SIG-M5 treated with dmso at 0.1 percent for 504 hours (cell line): ENCODE results near the gene XRCC6.
"Not testable (repeated sequence)": the region's sequence is repeated elsewhere in the genome, so short reads cannot be mapped to it uniquely, and the experiment has no call there.

Source experiments
- DNase-seq: peaks from one replicate; lab custom pipeline; 2025; ENCODE audit not compliant: unreplicated experiment; lab: John Stamatoyannopoulos, UW

The XRCC6 gene

DNA sequence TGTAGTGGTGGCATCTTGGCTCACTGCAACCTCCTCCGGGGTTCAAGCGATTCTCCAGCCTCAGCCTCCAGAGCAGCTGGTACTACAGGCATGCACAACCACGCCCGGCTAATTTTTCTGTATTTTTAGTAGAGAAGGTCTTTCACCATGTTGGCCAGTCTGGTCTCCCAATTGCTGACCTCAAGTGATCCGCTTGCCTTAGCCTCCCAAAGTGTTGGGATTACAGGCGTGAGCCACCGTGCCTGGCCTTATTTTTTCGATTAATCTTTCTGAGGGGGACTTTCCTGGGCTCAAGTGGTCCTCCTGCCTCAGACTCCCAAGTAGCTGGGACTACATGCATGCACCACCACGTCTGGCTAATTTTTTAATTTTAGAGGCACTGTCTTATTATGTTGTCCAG lies 62.0 kb downstream of the XRCC6 start:
- DNase-seq, result no peak

DNA sequence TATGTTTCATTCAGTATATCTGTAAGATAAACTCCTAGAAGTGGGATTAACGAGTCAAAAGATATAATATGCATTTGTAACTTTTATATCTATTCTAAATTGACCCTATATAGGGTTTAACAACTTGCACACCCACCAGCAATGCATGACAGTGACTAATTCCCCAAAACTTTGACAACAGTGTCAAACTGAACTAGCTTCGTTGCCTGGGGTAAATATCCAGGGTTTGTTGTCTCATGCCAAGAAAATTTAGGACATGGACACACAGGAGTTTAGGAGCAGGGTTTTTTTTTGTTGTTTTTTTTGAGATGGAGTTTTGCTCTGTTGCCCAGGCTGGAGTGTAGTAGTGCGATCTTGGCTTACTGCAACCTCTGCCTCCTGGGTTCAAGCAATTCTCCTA lies 62.5 kb downstream of the XRCC6 start:
- DNase-seq, result no peak

DNA sequence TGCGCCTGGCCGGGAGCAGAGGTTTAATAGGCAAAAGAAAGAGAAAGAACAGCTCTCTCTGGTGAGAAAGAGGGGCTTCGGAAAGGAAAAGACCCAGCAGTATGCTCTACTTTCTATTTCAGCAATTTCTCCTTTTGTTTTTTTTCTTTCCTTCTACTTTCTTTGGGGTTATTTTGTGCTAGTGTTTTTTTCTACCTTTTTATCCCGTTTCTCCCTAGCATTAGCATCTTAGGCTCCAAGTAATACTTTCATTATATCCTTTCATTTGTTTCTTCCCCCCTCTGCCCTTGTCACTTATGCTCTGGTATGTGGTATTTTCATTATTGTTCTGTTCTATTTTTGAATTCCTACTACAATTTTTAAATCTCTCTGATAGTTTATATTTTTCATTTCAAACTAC lies 63.1 kb downstream of the XRCC6 start:
- DNase-seq, result no peak

DNA sequence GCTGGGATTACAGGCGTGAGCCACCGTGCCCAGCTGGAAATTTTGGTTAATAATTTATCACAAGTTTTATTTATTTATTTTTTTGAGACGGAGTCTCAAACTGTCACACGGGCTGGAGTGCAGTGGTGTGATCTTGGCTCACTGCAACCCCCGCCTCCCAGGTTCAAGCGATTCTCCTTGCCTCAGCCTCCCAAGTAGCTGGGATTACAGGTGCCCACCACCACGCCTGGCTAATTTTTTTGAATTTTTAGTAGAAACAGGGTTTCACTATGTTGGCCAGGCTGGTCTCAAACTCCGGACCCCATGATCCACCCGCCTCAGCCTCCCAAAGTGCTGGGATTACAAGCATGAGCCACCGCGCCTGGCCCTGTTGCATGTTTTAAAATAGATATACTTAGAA lies 65.8 kb downstream of the XRCC6 start:
- not testable (repeated sequence) for DNase-seq

DNA sequence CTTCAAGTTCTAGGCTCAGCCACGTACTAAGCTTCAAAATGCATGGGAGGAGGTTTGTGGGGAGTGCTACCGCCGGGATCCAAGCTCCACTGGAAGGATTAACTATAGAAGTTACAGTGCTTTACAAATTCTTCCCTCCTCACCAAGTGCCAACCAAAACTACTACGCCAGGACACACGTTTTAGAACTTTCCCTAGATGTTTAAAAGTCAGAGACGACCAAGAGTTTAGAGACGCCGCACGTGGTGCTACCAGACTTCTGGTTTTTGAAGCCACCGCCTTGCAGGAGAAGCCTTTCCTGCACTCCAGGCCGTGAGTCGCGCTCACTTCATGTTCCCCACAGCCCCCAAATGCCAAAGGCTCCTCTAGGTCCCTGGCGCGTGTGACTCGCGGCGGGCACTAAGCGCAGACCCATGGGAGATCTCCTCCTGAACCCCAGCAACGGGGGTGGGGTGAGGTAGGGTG lies 66.8 kb downstream of the XRCC6 start:
- DNase-seq, result peak; percentile 43

DNA sequence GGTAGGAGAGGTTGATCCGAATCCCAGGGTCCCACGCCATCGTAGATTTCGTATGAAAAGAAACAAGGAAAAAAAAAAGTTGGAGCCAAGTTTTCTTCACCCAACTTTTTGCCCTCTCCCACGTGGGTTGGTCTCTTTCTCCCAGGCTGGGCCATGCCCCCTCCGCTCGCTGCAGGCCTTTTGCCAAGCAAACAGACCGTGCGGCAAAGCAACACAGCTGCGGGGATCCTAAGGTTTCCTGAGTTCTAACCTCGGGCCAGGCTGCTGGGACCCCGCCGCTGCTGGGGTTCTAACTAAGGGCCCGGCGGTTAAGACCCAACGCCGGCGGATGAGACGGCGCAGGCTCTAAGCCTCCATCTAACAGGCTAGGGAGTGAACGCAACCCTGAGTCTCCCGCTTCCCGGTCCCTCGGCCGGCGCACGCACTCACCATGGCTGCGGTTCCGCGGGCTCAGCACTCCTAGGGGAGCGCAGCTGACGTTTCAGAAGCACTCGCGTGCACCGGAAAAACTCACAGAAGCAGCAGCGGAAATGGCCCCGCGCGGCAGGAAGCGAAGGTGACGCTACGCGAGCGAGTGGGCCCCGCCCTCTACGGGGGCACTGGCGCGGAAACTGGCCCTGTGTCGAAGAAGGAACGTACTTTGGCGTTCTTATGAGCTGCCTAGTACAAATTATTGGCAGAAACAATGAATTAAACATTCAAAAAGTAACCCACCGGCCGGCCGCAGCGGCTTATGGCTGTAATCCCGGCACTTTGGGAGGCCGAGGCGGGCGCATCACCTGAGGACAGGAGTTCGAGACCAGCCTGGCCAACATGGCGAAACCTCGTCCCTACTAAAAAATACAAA lies 67.5 kb downstream of the XRCC6 start, which contains the start of gene SNU13:
Gene SNU13 (minus strand): TSS at position 503 of the 847 bp plus-strand sequence. CDS start 71 bp downstream, at position 432.
- peak; percentile 89 for DNase-seq

DNA sequence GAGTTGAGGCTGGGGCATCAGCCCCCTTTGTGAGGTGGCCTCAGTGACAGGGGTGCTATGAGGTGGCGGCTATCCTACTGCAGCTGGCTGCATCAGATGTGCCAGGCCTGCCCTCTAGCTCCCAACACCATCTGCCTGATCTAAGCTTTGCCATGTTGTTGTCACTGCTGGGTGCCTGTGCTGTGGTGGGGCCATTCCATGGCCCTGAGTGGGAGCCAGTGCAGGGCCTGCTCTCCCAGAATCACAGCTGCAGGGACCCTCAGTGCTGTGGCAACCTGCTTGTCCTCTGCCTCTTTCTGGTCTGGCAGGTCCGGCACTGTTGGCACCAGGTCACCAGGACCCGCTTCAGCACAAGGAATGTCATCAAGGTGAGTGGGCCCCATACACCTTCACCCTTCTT lies 69.4 kb downstream of the XRCC6 start:
- no peak for DNase-seq

DNA sequence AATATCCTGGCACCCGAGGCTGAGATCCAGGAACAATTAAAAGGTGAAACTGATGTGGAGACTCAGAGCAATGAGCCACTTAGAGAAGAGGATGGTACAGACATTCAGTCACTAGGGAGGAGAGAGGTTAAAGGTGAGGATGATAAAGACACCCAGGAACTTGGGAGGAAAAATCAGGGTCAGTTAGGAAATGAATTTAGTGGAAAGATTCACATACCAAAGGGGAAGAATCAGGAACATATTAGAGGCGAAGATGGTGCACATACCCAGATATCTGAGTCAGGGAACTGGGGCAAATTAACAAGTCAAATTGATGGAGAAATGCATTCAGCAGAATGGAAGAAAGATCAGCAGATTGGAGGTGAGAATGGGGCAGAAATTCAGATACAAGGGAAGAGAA lies 74.1 kb downstream of the XRCC6 start:
- no peak for DNase-seq

DNA sequence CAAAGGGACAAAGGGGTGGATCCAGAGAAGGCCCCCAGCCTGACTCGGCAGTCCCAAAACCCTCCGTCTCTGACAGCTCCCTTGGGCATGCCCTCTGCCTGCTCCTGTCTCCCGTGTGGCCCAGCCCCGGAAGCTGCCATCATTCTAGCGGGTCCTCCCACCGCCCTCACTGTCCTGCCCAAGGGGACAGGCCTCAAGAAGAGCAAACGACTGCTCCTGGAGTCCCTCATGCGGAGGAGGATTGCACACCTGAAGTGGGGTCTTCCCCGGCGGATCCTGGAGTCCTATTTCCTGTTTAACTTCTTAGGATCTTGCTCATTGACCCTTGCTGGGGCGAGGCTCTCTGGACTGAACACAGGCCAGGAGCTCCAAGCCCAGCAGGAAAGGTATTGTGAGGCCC lies 75.6 kb downstream of the XRCC6 start:
- DNase-seq, result no peak

DNA sequence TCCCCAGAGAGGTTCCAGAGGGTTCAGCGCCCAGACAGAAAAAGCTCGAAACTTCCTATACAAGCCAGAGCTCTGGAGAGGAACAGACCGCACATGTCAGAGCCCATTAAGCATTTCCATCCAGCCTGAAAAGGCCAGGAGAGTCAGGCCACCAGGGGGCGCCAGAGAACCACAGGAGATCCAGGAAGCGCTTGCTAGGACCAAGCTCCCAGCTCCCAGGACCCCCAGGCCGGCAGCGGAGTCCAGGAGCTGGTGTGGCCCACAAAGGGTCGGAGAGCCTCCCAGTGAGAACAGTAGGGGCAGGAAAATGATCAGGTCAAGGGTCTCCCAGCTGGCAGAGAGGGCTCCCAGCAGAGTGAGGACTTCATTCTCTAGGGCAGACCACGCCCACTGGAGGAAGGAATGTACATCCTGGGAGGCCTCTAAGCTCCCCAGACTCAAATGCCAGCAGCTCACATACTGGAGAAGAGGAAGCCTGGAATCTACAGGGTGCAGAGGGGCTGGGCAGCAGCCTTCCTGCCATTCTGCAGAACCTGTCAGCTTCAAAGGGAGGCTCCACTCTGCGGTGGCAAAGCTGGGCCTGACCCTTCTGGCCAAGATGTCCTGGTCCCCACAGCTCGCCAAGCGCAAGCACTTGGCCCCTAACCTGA lies 76.2 kb downstream of the XRCC6 start:
- DNase-seq, result peak; percentile 67

DNA sequence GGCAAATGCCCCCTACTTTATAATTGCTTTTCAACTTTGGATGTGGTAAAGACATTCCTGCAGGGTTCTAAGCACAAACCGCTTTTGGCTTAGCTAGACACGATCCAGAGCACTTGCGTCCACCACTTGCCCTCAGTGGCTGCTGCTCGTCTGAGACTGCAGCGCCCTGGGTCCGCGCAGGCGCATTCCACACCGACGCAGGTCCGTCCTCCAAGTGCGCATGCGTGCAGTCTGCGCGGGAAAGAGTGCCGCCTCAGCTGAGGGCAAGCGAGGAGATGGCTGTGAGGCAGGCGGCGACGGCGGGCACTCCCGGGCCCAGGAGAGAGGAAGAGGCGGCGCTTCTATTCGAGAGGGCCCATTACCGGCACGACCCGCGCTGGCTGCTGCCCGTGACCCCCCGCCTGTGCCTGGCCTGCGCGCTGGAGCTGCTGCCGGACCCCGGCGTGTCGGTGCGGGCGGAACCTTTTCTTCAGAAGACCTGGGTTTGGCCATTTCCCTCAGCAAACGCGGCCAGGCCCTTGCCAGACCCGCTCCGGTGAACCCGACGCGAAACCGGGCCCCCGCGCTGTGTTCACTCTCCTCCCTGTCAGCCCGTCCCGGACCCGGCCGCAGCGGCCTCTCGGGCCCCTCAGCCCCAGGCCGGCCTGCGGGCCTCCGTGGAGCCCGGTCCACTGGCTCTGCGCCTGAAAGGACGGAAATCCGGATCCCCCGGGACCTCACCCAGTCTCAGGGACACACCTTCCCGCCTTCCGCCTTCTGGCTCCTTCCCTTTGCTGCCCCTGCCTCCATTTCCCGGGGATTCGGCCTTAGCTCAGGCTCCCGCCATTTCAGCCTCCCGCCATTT lies 78.4 kb downstream of the XRCC6 start, which contains the start of gene MEI1:
Gene MEI1 (plus strand): TSS at position 240 of the 844 bp plus-strand sequence. CDS start 36 bp downstream, at position 276.
- no peak for DNase-seq

DNA sequence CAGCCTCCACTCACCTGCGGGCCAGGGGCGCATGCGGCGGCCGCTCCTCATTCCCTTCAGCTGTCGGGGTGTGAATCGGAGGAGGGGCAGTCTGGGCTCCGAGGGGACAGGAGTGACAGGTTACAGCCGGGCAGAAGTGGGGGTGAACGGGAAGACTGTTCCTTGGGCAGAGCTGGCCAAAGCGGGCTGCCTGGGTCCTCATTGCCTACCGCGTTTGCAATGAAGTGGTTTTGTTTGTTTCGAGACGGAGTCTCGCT lies 78.9 kb downstream of the XRCC6 start:
- DNase-seq, result no peak

DNA sequence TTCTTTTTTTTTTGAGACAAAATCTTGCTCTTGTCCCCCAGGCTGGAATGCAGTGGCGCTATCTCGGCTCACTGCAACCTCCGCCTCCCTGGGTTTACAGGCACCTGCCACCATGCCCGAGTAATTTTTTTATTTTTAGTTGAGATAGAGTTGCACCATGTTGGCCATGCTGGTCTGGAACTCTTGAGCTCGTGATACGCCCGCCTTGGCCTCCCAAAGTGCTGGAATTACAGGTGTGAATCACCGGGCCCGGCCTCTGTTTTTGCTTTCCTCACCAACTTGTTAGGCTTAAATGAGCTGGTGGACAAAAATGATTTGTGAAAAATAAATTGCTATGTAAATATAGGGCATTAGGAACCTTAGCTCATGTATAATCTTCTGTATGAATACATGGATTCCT lies 81.7 kb downstream of the XRCC6 start:
- no peak for DNase-seq

DNA sequence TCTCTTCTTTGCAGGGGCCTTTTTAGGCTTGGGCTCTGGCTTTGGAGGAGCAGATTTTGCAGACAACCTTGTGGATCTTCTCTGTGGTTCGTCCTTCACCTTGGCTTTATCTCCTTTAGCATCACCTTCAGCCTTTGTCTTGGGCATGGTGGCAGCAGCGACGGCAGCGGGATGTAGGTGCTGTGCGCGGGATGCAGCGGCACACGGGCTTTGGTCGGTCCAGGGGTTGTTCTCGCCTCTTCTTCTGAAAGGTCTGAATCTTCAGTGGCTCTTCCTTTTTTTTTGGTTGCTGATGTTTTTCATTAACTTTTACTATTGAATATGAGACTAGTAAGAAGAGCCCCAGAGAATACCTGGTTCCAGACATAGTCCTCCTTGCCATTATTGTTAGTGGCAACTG lies 88.2 kb downstream of the XRCC6 start:
- no peak for DNase-seq

DNA sequence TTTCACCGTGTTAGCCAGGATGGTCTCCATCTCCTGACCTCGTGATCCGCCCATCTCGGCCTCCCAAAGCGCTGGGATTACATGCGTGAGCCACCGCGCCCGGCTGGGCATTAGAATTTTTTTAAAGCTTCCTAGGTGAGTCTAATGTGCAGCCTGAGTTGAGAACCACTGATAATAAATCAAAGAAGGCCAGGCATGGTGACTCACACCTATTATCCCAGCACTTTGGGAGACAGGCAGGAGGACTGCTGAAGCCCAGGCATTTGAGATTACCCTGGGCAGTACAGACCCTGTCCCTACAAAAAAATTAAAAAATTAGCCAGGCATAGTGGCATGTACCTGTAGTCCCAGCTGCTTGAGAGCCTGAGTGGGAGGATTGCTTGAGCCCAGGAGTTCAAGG lies 91.9 kb downstream of the XRCC6 start:
- no peak for DNase-seq
